ENCODE results near the gene FNDC3B.

Gene FNDC3B

GRCh38 chr3:172446198-172446597 is 406.8 kb downstream of the FNDC3B start:
- no peaks in the 10 kb centered on the region for H4K20me1 ChIP-seq (ENCODE audit: insufficient read depth, low read length, poor library complexity, severe bottlenecking)
- H3F3A ChIP-seq (ENCODE audit: low read depth), result no peaks in the 10 kb centered on the region
- TF ChIP-seq EZH2phosphoT487 (IDR thresholded peaks at IDR 0.05; ENCODE audit: borderline replicate concordance) (no peak), CTCF (conservative IDR thresholded peaks at IDR 0.05; ENCODE audit: low read length) (no peak)
- H3K4me1 ChIP-seq (ENCODE audit: insufficient read depth, low read length, poor library complexity, severe bottlenecking), result no peaks in the 10 kb centered on the region
- H3K9me3 ChIP-seq (ENCODE audit: insufficient read depth, low read depth, low read length), result no peaks in the 10 kb centered on the region
- no peak overlapping the region for H2AFZ ChIP-seq (ENCODE audit: low read length)
- no peaks in the 10 kb centered on the region for H3K9me2 ChIP-seq (replicated peaks; ENCODE audit: low read depth, low read length)
- no peak overlapping the region for H3K4me2 ChIP-seq (ENCODE audit: low read depth, low read length, poor library complexity, severe bottlenecking)
- no peaks in the 10 kb centered on the region for H3K27me3 ChIP-seq (ENCODE audit: insufficient read depth, low read length, poor library complexity, severe bottlenecking)
- no peak overlapping the region for H3K9ac ChIP-seq (ENCODE audit: low read depth, low read length, poor library complexity, severe bottlenecking)
- H3K79me2 ChIP-seq (ENCODE audit: insufficient read depth, low read length), result no peaks in the 10 kb centered on the region
- no peak overlapping the region for H3K4me3 ChIP-seq (ENCODE audit: low read length, poor library complexity, severe bottlenecking)
- no peaks in the 10 kb centered on the region for H3K36me3 ChIP-seq (ENCODE audit: insufficient read depth, low read length)

- no peak for TF ChIP-seq EZH2phosphoT487 (IDR thresholded peaks at IDR 0.05; ENCODE audit: borderline replicate concordance)
- TF ChIP-seq CTCF (conservative IDR thresholded peaks at IDR 0.05; ENCODE audit: low read length), result no peak
- no peak within 1 kb of the TSS for H3K9ac ChIP-seq (ENCODE audit: low read depth, low read length, poor library complexity, severe bottlenecking)
- H3K4me1 ChIP-seq (ENCODE audit: insufficient read depth, low read length, poor library complexity, severe bottlenecking), result no peaks in the 10 kb centered on the region
- no peaks in the 10 kb centered on the region for H3F3A ChIP-seq (ENCODE audit: low read depth)
- no peaks in the 10 kb centered on the region for H3K9me2 ChIP-seq (replicated peaks; ENCODE audit: low read depth, low read length)
- H3K4me3 ChIP-seq (ENCODE audit: low read length, poor library complexity, severe bottlenecking), result no peak within 1 kb of the TSS
- no peak within 1 kb of the TSS for H2AFZ ChIP-seq (ENCODE audit: low read length)
- H3K9me3 ChIP-seq (ENCODE audit: insufficient read depth, low read depth, low read length), result no peaks in the 10 kb centered on the region
- no peaks in the 10 kb centered on the region for H3K36me3 ChIP-seq (ENCODE audit: insufficient read depth, low read length)
- no peak within 1 kb of the TSS for H3K4me2 ChIP-seq (ENCODE audit: low read depth, low read length, poor library complexity, severe bottlenecking)
- no peaks in the 10 kb centered on the region for H3K79me2 ChIP-seq (ENCODE audit: insufficient read depth, low read length)
- no peaks in the 10 kb centered on the region for H4K20me1 ChIP-seq (ENCODE audit: insufficient read depth, low read length, poor library complexity, severe bottlenecking)
- H3K27me3 ChIP-seq (ENCODE audit: insufficient read depth, low read length, poor library complexity, severe bottlenecking), result no peaks in the 10 kb centered on the region
Observed at GRCh38 chr3:172447611-172448579, 408.5 kb downstream of the FNDC3B start, which contains the start of gene GHSR. Gene GHSR, minus strand, starts transcription at chr3:172448456. Its CDS starts 43 bp downstream, at chr3:172448413.

- no peaks in the 10 kb centered on the region for H3K79me2 ChIP-seq (ENCODE audit: insufficient read depth, low read length)
- no peaks in the 10 kb centered on the region for H3K4me1 ChIP-seq (ENCODE audit: insufficient read depth, low read length, poor library complexity, severe bottlenecking)
- H3K36me3 ChIP-seq (ENCODE audit: insufficient read depth, low read length), result no peaks in the 10 kb centered on the region
- no peak overlapping the region for H2AFZ ChIP-seq (ENCODE audit: low read length)
- no peak for TF ChIP-seq CTCF (conservative IDR thresholded peaks at IDR 0.05; ENCODE audit: low read length)
- no peaks in the 10 kb centered on the region for H3K27me3 ChIP-seq (ENCODE audit: insufficient read depth, low read length, poor library complexity, severe bottlenecking)
- no peak overlapping the region for H3K4me2 ChIP-seq (ENCODE audit: low read depth, low read length, poor library complexity, severe bottlenecking)
- no peaks in the 10 kb centered on the region for H3F3A ChIP-seq (ENCODE audit: low read depth)
- no peaks in the 10 kb centered on the region for H3K9me2 ChIP-seq (replicated peaks; ENCODE audit: low read depth, low read length)
- H3K9me3 ChIP-seq (ENCODE audit: insufficient read depth, low read depth, low read length), result no peaks in the 10 kb centered on the region
- no peaks in the 10 kb centered on the region for H4K20me1 ChIP-seq (ENCODE audit: insufficient read depth, low read length, poor library complexity, severe bottlenecking)
- no peak overlapping the region for H3K4me3 ChIP-seq (ENCODE audit: low read length, poor library complexity, severe bottlenecking)
- H3K9ac ChIP-seq (ENCODE audit: low read depth, low read length, poor library complexity, severe bottlenecking), result no peak overlapping the region
Observed at GRCh38 chr3:172448661-172449465, 409.5 kb downstream of the FNDC3B start.

All from Loucy (cell line).